Astrocyte of the spinal cord (primary cell): Measurements from ENCODE around the gene RPP25.
"Not testable (repeated sequence)": the region's sequence is repeated elsewhere in the genome, so short reads cannot be mapped to it uniquely, and the experiment has no call there.

Experiments
- DNase-seq: peaks from one replicate; pipeline ENCODE4 v3.0.0; 2011; ENCODE audit warnings: low read depth, low spot score
- H3K4me3 ChIP-seq: 2 replicates; pipeline ENCODE4 v1.5.1; 2011; ENCODE audit warnings: low read depth, mild to moderate bottlenecking, low read length, moderate library complexity
- CTCF ChIP-seq: IDR thresholded peaks from 2 replicates; pipeline ENCODE4 v1.5.1; 2012; ENCODE audit warnings: low read depth, mild to moderate bottlenecking, low read length, inconsistent platforms
- in situ Hi-C: cut with HindIII; loops from 2 replicates; pipeline ENCODE4 v1.10.0; 2017; ENCODE audit warnings: low sequenced_read_pairs

The RPP25 gene

GRCh38 chr15:74954515-74954914 lies 2.1 kb downstream of the RPP25 start:
- peak; percentile 30 for DNase-seq
- H3K4me3 ChIP-seq, result no peak overlapping the region
- in situ Hi-C loops, result no loop called here
- no peak for TF ChIP-seq CTCF

- in situ Hi-C loops, result no loop called here
- TF ChIP-seq CTCF, result no peak
- DNase-seq, result no peak
- H3K4me3 ChIP-seq, result no peak overlapping the region
These were observed 5.6 kb downstream of the RPP25 start for GRCh38 chr15:74951006-74951405.

- TF ChIP-seq CTCF, result peak; percentile 99
- peak; percentile 68 for DNase-seq
- H3K4me3 ChIP-seq, result no peak overlapping the region
- in situ Hi-C loops, result no loop called here
These were observed 6.3 kb downstream of the RPP25 start for GRCh38 chr15:74950078-74950908.

- in situ Hi-C loops, result no loop called here
- no peak for TF ChIP-seq CTCF
- H3K4me3 ChIP-seq, result peak within 1 kb of the TSS; percentile 71
- peak; percentile 98 for DNase-seq
These were observed 18.8 kb downstream of the RPP25 start, which contains the start of gene COX5A for GRCh38 chr15:74937590-74938371. TSS of gene COX5A (minus strand) at chr15:74938073. CDS start at chr15:74938014, 59 bp downstream.

GRCh38 chr15:74937272-74937589 lies 19.3 kb downstream of the RPP25 start:
- no peak for DNase-seq
- in situ Hi-C loops, result no loop called here
- no peak for TF ChIP-seq CTCF
- peak overlapping the region; percentile 71 for H3K4me3 ChIP-seq

GRCh38 chr15:74935193-74935592 lies 21.4 kb downstream of the RPP25 start:
- TF ChIP-seq CTCF, result peak; percentile 17
- H3K4me3 ChIP-seq, in situ Hi-C loops, DNase-seq: not testable (repeated sequence)
